H1 (cell line): ENCODE measurements around the gene CCNK. TPM values are rescaled to one million over a fixed set of nuclear protein-coding genes. Genes with fewer than 3 reads are reported as not detected.

Experiments
- CTCF ChIA-PET: fragments of 300-600 bp; sonication (Branson Sonifier 250); formaldehyde crosslinking; loops from one replicate; lab custom pipeline; 2021; ENCODE audit not compliant: partially characterized antibody; lab: Charles Lee
- POLR2A ChIA-PET: fragments of 300-600 bp; sonication (Branson Sonifier 250); formaldehyde crosslinking; loops from one replicate; lab custom pipeline; 2021; ENCODE audit warnings: inconsistent platforms; ENCODE audit not compliant: partially characterized antibody; lab: Charles Lee
- DNase-seq, 2 experiments: peaks; one replicate each; pipeline versions ENCODE4 v3.0.0 to v3.0.0-alpha.2; 2010 to 2022; ENCODE audit warnings: low spot score in 2 of 2, low read depth in 1 of 2, mixed read lengths in 1 of 2
- FAIRE-seq: peaks from 2 replicates; lab custom pipeline; 2011; peaks lifted over from hg19 to GRCh38; lab: Jason Lieb, UNC
- H2AFZ ChIP-seq: 2 replicates; pipeline ENCODE4 v1.8.1; 2012; ENCODE audit warnings: low read length, inconsistent platforms
- H2AK5ac ChIP-seq: 2 replicates; pipeline ENCODE4 v1.6.1; 2013; ENCODE audit warnings: low read depth, low read length
- H2BK120ac ChIP-seq: replicated peaks from 2 replicates; pipeline ENCODE3; 2013; ENCODE audit warnings: low read depth, low read length, inconsistent platforms
- H2BK12ac ChIP-seq: 2 replicates; pipeline ENCODE4 v1.6.1; 2013; ENCODE audit warnings: low read depth, low read length
- H2BK15ac ChIP-seq: 2 replicates; pipeline ENCODE4 v1.6.1; 2013; ENCODE audit warnings: low read length
- H2BK20ac ChIP-seq: 2 replicates; pipeline ENCODE4 v1.6.1; 2013; ENCODE audit warnings: low read length
- H2BK5ac ChIP-seq: 2 replicates; pipeline ENCODE4 v1.6.1; 2013; ENCODE audit warnings: low read depth, low read length
- H3K14ac ChIP-seq: 2 replicates; pipeline ENCODE4 v1.6.1; 2013; ENCODE audit warnings: inconsistent platforms; ENCODE audit not compliant: insufficient read length
- H3K18ac ChIP-seq: 2 replicates; pipeline ENCODE4 v1.6.1; 2013; ENCODE audit warnings: low read length; ENCODE audit errors: extremely low read depth
- H3K23ac ChIP-seq: 2 replicates; pipeline ENCODE4 v1.6.1; 2013; ENCODE audit warnings: inconsistent platforms; ENCODE audit not compliant: insufficient read length
- H3K23me2 ChIP-seq: 2 replicates; pipeline ENCODE4 v1.6.1; 2013; ENCODE audit warnings: low read depth, low read length
- H3K27ac ChIP-seq: 2 replicates; pipeline ENCODE4 v1.6.1; 2011; ENCODE audit warnings: low read depth, low read length, inconsistent platforms
- H3K27me3 ChIP-seq, 4 experiments: replicated peaks in 1 of 4; 1 replicate in 1 of 4; 2 replicates in 3 of 4; pipeline versions ENCODE4 v1.6.1 to v1.8.1; 2011 to 2013; ENCODE audit warnings: low read length in 3 of 4, mild to moderate bottlenecking in 3 of 4, inconsistent platforms in 2 of 4, mixed read lengths in 2 of 4, moderate library complexity in 1 of 4; ENCODE audit not compliant: control insufficient read depth in 3 of 4, insufficient read depth in 3 of 4; ENCODE audit errors: extremely low read depth in 1 of 4
- H3K36me3 ChIP-seq, 4 experiments: 2 replicates each; pipeline versions ENCODE4 v1.6.1 to v1.8.1; 2011 to 2013; ENCODE audit warnings: mild to moderate bottlenecking in 4 of 4, low read length in 3 of 4, moderate library complexity in 2 of 4, control low read depth in 1 of 4, inconsistent platforms in 1 of 4; ENCODE audit not compliant: insufficient read depth in 4 of 4, control insufficient read depth in 2 of 4
- H3K4ac ChIP-seq: replicated peaks from 2 replicates; pipeline ENCODE3; 2013; ENCODE audit warnings: low read length, low read depth, mixed read lengths, inconsistent platforms; ENCODE audit not compliant: insufficient read length
- H3K4me1 ChIP-seq, 4 experiments: replicated peaks in 1 of 4; 1 replicate in 1 of 4; 2 replicates in 3 of 4; pipeline versions ENCODE4 v1.6.1 to v1.8.1; 2011 to 2013; ENCODE audit warnings: low read length in 3 of 4, inconsistent platforms in 2 of 4, mixed read lengths in 1 of 4; ENCODE audit not compliant: insufficient read depth in 4 of 4, control insufficient read depth in 3 of 4
- H3K4me2 ChIP-seq, 2 experiments: 2 replicates each; pipeline versions ENCODE4 v1.6.1 to v1.8.1; 2011 to 2013; ENCODE audit warnings: low read depth in 2 of 2, low read length in 2 of 2, control low read depth in 1 of 2, inconsistent platforms in 1 of 2, mild to moderate bottlenecking in 1 of 2; ENCODE audit not compliant: insufficient read depth in 1 of 2
- H3K4me3 ChIP-seq, 4 experiments: fragments of 200-600, 300-600 bp in 1 of 4; sonication (generic), shearing (Covaris generic), sonication (Bioruptor Twin) in 1 of 4; 2 replicates each; pipeline versions ENCODE4 v1.5.1 to v1.8.1; 2011 to 2016; ENCODE audit warnings: low read length in 4 of 4, low read depth in 3 of 4, control low read depth in 2 of 4, inconsistent platforms in 2 of 4, mild to moderate bottlenecking in 2 of 4, mixed read lengths in 1 of 4, moderate library complexity in 1 of 4; ENCODE audit not compliant: insufficient read depth in 2 of 4; ENCODE audit errors: extremely low read depth in 1 of 4
- H3K56ac ChIP-seq: replicated peaks from 2 replicates; pipeline ENCODE3; 2013; ENCODE audit warnings: low read depth, mild to moderate bottlenecking, mixed read lengths, low read length, inconsistent platforms; ENCODE audit not compliant: insufficient read length
- H3K79me1 ChIP-seq: 2 replicates; pipeline ENCODE4 v1.6.1; 2013; ENCODE audit warnings: low read depth, low read length, control low read depth
- H3K79me2 ChIP-seq, 2 experiments: 2 replicates each; pipeline versions ENCODE4 v1.6.1 to v1.8.1; 2012 to 2013; ENCODE audit warnings: low read length in 2 of 2, mild to moderate bottlenecking in 2 of 2, inconsistent platforms in 1 of 2; ENCODE audit not compliant: insufficient read depth in 2 of 2, control insufficient read depth in 1 of 2
- H3K9ac ChIP-seq, 4 experiments: replicated peaks in 1 of 4; 1 replicate in 1 of 4; 2 replicates in 3 of 4; pipeline versions ENCODE4 v1.6.1 to v1.8.1; 2011 to 2013; ENCODE audit warnings: low read depth in 3 of 4, low read length in 3 of 4, control low read depth in 2 of 4, mild to moderate bottlenecking in 2 of 4, moderate library complexity in 2 of 4, inconsistent platforms in 1 of 4; ENCODE audit errors: extremely low read depth in 1 of 4
- H3K9me3 ChIP-seq, 2 experiments: 2 replicates each; pipeline versions ENCODE4 v1.6.1 to v1.8.1; 2012 to 2013; ENCODE audit warnings: mild to moderate bottlenecking in 2 of 2, moderate library complexity in 2 of 2, control low read depth in 1 of 2, inconsistent platforms in 1 of 2, low read depth in 1 of 2, low read length in 1 of 2, mixed read lengths in 1 of 2; ENCODE audit not compliant: insufficient read depth in 2 of 2
- H4K20me1 ChIP-seq, 2 experiments: replicated peaks in 1 of 2; 2 replicates each; pipeline versions ENCODE3 to v1.8.1; 2011 to 2013; ENCODE audit warnings: inconsistent platforms in 2 of 2, low read length in 2 of 2, mild to moderate bottlenecking in 1 of 2; ENCODE audit not compliant: insufficient read depth in 2 of 2, control insufficient read depth in 1 of 2
- H4K5ac ChIP-seq: 2 replicates; pipeline ENCODE4 v1.6.1; 2013; ENCODE audit warnings: low read length, low read depth, mixed read lengths, inconsistent platforms; ENCODE audit not compliant: insufficient read length
- H4K8ac ChIP-seq: 2 replicates; pipeline ENCODE4 v1.8.0; 2013; ENCODE audit warnings: mild to moderate bottlenecking, moderate library complexity, low read length, inconsistent platforms; ENCODE audit not compliant: insufficient read depth; ENCODE audit errors: extremely low read depth
- H4K91ac ChIP-seq: replicated peaks from 2 replicates; pipeline ENCODE3; 2013; ENCODE audit warnings: low read length, mixed read lengths, inconsistent platforms; ENCODE audit not compliant: insufficient read length
- CEBPB ChIP-seq: IDR thresholded peaks from 2 replicates; pipeline ENCODE4 v1.6.1; 2012; ENCODE audit warnings: low read depth, low read length
- CTCF ChIP-seq, 3 experiments: IDR thresholded peaks; 1 replicate in 2 of 3; 2 replicates in 1 of 3; pipeline versions ENCODE4 v1.5.1 to v1.6.1; 2011; ENCODE audit warnings: low read length in 3 of 3, mild to moderate bottlenecking in 3 of 3, inconsistent platforms in 2 of 3, low read depth in 1 of 3, moderate library complexity in 1 of 3; ENCODE audit not compliant: insufficient read depth in 1 of 3; ENCODE audit errors: control extremely low read depth in 1 of 3
- RAD21 ChIP-seq, 2 experiments: IDR thresholded peaks in 1 of 2; conservative IDR thresholded peaks in 1 of 2; 2 replicates each; pipeline ENCODE4 v1.6.1; 2011; ENCODE audit warnings: low read depth in 2 of 2, low read length in 2 of 2, improper control_type of control experiment in 1 of 2, inconsistent platforms in 1 of 2, mild to moderate bottlenecking in 1 of 2, moderate library complexity in 1 of 2
- WGBS, 2 experiments: shearing (Covaris generic) in 1 of 2; methylation state at CpG; one replicate each; pipeline versions ENCODE4 v1.1.6 to v1.1.7; 2013 to 2015; ENCODE audit warnings: low lambda C conversion rate in 2 of 2, mixed read lengths in 2 of 2, inconsistent platforms in 1 of 2, low coverage in 1 of 2, missing lambda C conversion rate in 1 of 2; ENCODE audit not compliant: insufficient replicate concordance in 2 of 2, insufficient coverage in 1 of 2, insufficient read length in 1 of 2; ENCODE audit errors: extremely low coverage in 1 of 2, missing lambda C conversion rate in 1 of 2; 5-methylcytosine and 5-hydroxymethylcytosine counted together
- polyA plus RNA-seq, 7 experiments: library from polyadenylated mRNA; depleted of rRNA in 3 of 7; stranded (reverse) in 5 of 7; unstranded in 2 of 7; fragments of >200 nt in 5 of 7; fragments of 200-250 nt in 2 of 7; gene quantifications; 1 replicate in 5 of 7; 2 replicates in 1 of 7; 4 replicates in 1 of 7; pipeline versions ENCODE4 v1.2.1 to v1.2.3, GENCODE V29; 2011 to 2013; ENCODE audit warnings: missing spikeins in 2 of 7, mixed read lengths in 2 of 7
- total RNA-seq: library from RNA; stranded (reverse); fragmentation: NEBNext Ultra II Directional; extraction: Animal tissue kit (Norgen Biotek cat#: 25700); gene quantifications from 2 replicates; pipeline ENCODE4 v1.2.1, GENCODE V29; 2021

The CCNK gene
- total and polyA plus RNA-seq, 2 of the 8 experiments (the other 6 are each of a cell fraction or from before 2014, with no cell fraction given) = 10.7 to 82.7 TPM

GRCh38 chr14:99441157-99441870 is 39.9 kb upstream of the CCNK start:
- CTCF ChIA-PET = interaction anchor here (0.6 to 2.6 kb wide), 18 partner anchors 9 to 181 kb away, joined by 3 to 24 read pairs (median 3); partner anchors contain the start of genes CCNK and SETD3
- H2BK120ac ChIP-seq = no peak overlapping the region
- H4K20me1 ChIP-seq = peaks cover 4 to 9% of the 10 kb centered on the region in 2 experiments

More at GRCh38 chr14:99441157-99441870, 39.9 kb upstream of the CCNK start:
- Histone ChIP-seq H3K4ac (no peak overlapping the region), H2BK15ac (no peak overlapping the region), H3K14ac (no peak overlapping the region), H3K9ac (0 out of 7 replicates have a peak overlapping the region, but pooled peaks of 1 of the 4 experiments have one; percentile 16), H2BK5ac (peak overlapping the region; percentile 57; the same call in 1 of the 2 replicates), H4K91ac (no peak overlapping the region), H2AK5ac (no peak overlapping the region), H3K36me3 (peaks cover 0 to 6% (median 2%) of the 10 kb centered on the region in 4 experiments; a peak in 6 of 8 replicates), H3K23me2 (no peaks in the 10 kb centered on the region), H2AFZ (no peak overlapping the region), H3K9me3 (no peaks in the 10 kb centered on the region), H2BK20ac (no peak overlapping the region), H3K4me1 (no peaks in the 10 kb centered on the region), H3K23ac (no peak overlapping the region), H4K8ac (no peak overlapping the region), H3K27me3 (no peaks in the 10 kb centered on the region), H2BK12ac (no peak overlapping the region), H4K5ac (no peak overlapping the region), H3K18ac (no peak overlapping the region), H3K79me1 (no peaks in the 10 kb centered on the region; the same call in 1 of the 2 replicates), H3K4me2 (no peak overlapping the region), H3K27ac (no peak overlapping the region), H3K79me2 (peaks cover 0 to 7% of the 10 kb centered on the region in 2 experiments; a peak in 2 of 4 replicates), H3K4me3 (no peak overlapping the region), H3K56ac (no peak overlapping the region)
- POLR2A ChIA-PET = interaction anchor here (1.0 kb wide), 1 partner anchor 74 kb away, joined by 3 read pairs; no protein-coding TSS in a partner anchor
- DNase-seq (peak in 1 of 2 experiments; percentile 38), FAIRE-seq (no peak)
- TF ChIP-seq RAD21 (IDR thresholded peaks at IDR 0.05 in 1 of 2, conservative IDR thresholded peaks at IDR 0.05 in 1 of 2; ENCODE audit: low read depth in 2 of 2, low read length in 2 of 2) = peak; percentile 36 to 51
- TF ChIP-seq CEBPB = no peak
- peak; percentile 61 to 82 (median 71) for TF ChIP-seq CTCF (IDR thresholded peaks at IDR 0.05; ENCODE audit: control extremely low read depth in 1 of 3, insufficient read depth in 1 of 3, low read depth in 1 of 3, low read length in 3 of 3)
- WGBS, 2 experiments = 95% methylated on average over 11 of the region's 11 CpGs; no CpG with 5 or more reads in 1 of the 2 experiments
